GM21825 (cell line): ENCODE results near the gene MYO7B.
"Not testable (repeated sequence)": the region's sequence is repeated elsewhere in the genome, so short reads cannot be mapped to it uniquely, and the experiment has no call there.

Experiments
- ATAC-seq: cut with Tn5 transposase; IDR thresholded peaks from one replicate; pipeline ENCODE4 v1.9.1; 2021; ENCODE audit warnings: mild to moderate bottlenecking, moderate library complexity; ENCODE audit not compliant: unreplicated experiment

MYO7B gene

GRCh38 chr2:127572352-127572751 is 36.9 kb downstream of the MYO7B start:
- not testable (repeated sequence) for ATAC-seq

- ATAC-seq, result no peak
These were observed 37.4 kb downstream of the MYO7B start for GRCh38 chr2:127572841-127573240.

GRCh38 chr2:127573298-127573697 is 37.8 kb downstream of the MYO7B start:
- ATAC-seq, result no peak

- ATAC-seq, result no peak
These were observed 38.3 kb downstream of the MYO7B start for GRCh38 chr2:127573771-127574170.

GRCh38 chr2:127574656-127575055 is 39.2 kb downstream of the MYO7B start:
- no peak for ATAC-seq

- no peak for ATAC-seq
These were observed 39.8 kb downstream of the MYO7B start for GRCh38 chr2:127575185-127575765.

- ATAC-seq, result no peak
These were observed 40.5 kb downstream of the MYO7B start for GRCh38 chr2:127575941-127576432.

GRCh38 chr2:127576433-127577207 is 41.1 kb downstream of the MYO7B start:
- no peak for ATAC-seq

- no peak for ATAC-seq
These were observed 41.7 kb downstream of the MYO7B start for GRCh38 chr2:127577208-127577475.

- ATAC-seq, result no peak
These were observed 42.0 kb downstream of the MYO7B start for GRCh38 chr2:127577503-127577902.

- ATAC-seq, result peak; percentile 69
These were observed 42.5 kb downstream of the MYO7B start for GRCh38 chr2:127577973-127578372.

GRCh38 chr2:127578411-127578810 is 42.9 kb downstream of the MYO7B start:
- no peak for ATAC-seq

- no peak for ATAC-seq
These were observed 43.7 kb downstream of the MYO7B start for GRCh38 chr2:127579231-127579630.

- no peak for ATAC-seq
These were observed 44.9 kb downstream of the MYO7B start for GRCh38 chr2:127580167-127581049.

- no peak for ATAC-seq
These were observed 45.5 kb downstream of the MYO7B start for GRCh38 chr2:127581050-127581345.

GRCh38 chr2:127581516-127582490 is 46.3 kb downstream of the MYO7B start:
- ATAC-seq, result no peak

- no peak for ATAC-seq
These were observed 47.7 kb downstream of the MYO7B start for GRCh38 chr2:127582863-127583861.

GRCh38 chr2:127584047-127584446 is 48.6 kb downstream of the MYO7B start:
- no peak for ATAC-seq

- no peak for ATAC-seq
These were observed 49.1 kb downstream of the MYO7B start for GRCh38 chr2:127584516-127585033.
